B cell (primary cell): ENCODE results near the gene GTF3C5. TPM values are rescaled to one million over a fixed set of nuclear protein-coding genes. Genes with fewer than 3 reads are reported as not detected.
"Not testable (repeated sequence)": the region's sequence is repeated elsewhere in the genome, so short reads cannot be mapped to it uniquely, and the experiment has no call there.

Experiments
- ATAC-seq: fragments of 200-7000 bp; cut with Tn5 transposase; one replicate; pipeline ENCODE4 v1.10.0; 2021; ENCODE audit warnings: low read depth, mild to moderate bottlenecking, moderate number of reproducible peaks, moderate library complexity
- CTCF ChIA-PET: fragments of 350-600 bp; sonication (Branson Sonifier 250); formaldehyde crosslinking; loops from one replicate; lab custom pipeline; 2021; ENCODE audit warnings: antibody characterized with exemption, inconsistent platforms; lab: Charles Lee
- POLR2A ChIA-PET: fragments of 350-600 bp; sonication (Branson Sonifier 250); formaldehyde crosslinking; loops from one replicate; lab custom pipeline; 2021; ENCODE audit warnings: antibody characterized with exemption; lab: Charles Lee
- DNase-seq: peaks from one replicate; pipeline ENCODE4 v3.0.0; 2013
- H2AFZ ChIP-seq: 2 replicates; pipeline ENCODE4 v1.6.1; 2012; ENCODE audit warnings: mild to moderate bottlenecking, low read depth, low read length; ENCODE audit not compliant: insufficient read depth, poor library complexity, severe bottlenecking
- H3K27ac ChIP-seq, 2 donors: 1 replicate in 1 of 2; 2 replicates in 1 of 2; pipeline ENCODE4 v1.5.1; 2012 to 2013; ENCODE audit warnings: low read length in 2 of 2, mild to moderate bottlenecking in 2 of 2, moderate library complexity in 1 of 2
- H3K27me3 ChIP-seq, 4 experiments: fragments of 200-600 bp in 1 of 4; sonication (generic) in 1 of 4; replicated peaks in 1 of 4; 1 replicate in 2 of 4; 2 replicates in 2 of 4; pipeline versions ENCODE4 v1.6.1 to v1.7.0; 2013 to 2016; ENCODE audit warnings: low read length in 3 of 4, mild to moderate bottlenecking in 2 of 4, mixed read lengths in 1 of 4, moderate library complexity in 1 of 4; ENCODE audit not compliant: insufficient read depth in 4 of 4, control insufficient read depth in 3 of 4; ENCODE audit errors: control extremely low read depth in 1 of 4
- H3K36me3 ChIP-seq, 2 experiments: replicated peaks in 1 of 2; 1 replicate in 1 of 2; 2 replicates in 1 of 2; pipeline versions ENCODE4 v1.6.1 to v1.7.1; 2013; ENCODE audit warnings: low read length in 1 of 2; ENCODE audit not compliant: insufficient read depth in 2 of 2, control insufficient read depth in 1 of 2; ENCODE audit errors: control extremely low read depth in 1 of 2, extremely low read depth in 1 of 2
- H3K4me1 ChIP-seq, 2 donors: fragments of 200-600 bp in 1 of 2; sonication (generic) in 1 of 2; 1 replicate in 1 of 2; 2 replicates in 1 of 2; pipeline versions ENCODE4 v1.5.1 to v1.6.1; 2013 to 2017; ENCODE audit warnings: low read length in 2 of 2; ENCODE audit not compliant: control insufficient read depth in 2 of 2, insufficient read depth in 2 of 2
- H3K4me2 ChIP-seq: replicated peaks from 2 replicates; pipeline ENCODE3; 2012; ENCODE audit warnings: mild to moderate bottlenecking, low read depth, low read length; ENCODE audit not compliant: poor library complexity, severe bottlenecking
- H3K4me3 ChIP-seq, 5 experiments: fragments of 200-600 bp in 1 of 5; sonication (generic) in 1 of 5; 1 replicate in 3 of 5; 2 replicates in 2 of 5; pipeline versions ENCODE4 v1.5.1 to v1.7.0; 2011 to 2016; ENCODE audit warnings: low read length in 4 of 5, mild to moderate bottlenecking in 4 of 5, low read depth in 2 of 5, control low read depth in 1 of 5, moderate library complexity in 1 of 5; ENCODE audit not compliant: insufficient read depth in 1 of 5; ENCODE audit errors: control extremely low read depth in 1 of 5, extremely low read depth in 1 of 5
- H3K79me2 ChIP-seq: fragments of 200-600 bp; sonication (generic); one replicate; pipeline ENCODE4 v1.6.0; 2016; ENCODE audit warnings: low read length; ENCODE audit not compliant: control insufficient read depth, insufficient read depth
- H3K9ac ChIP-seq: fragments of 200-600 bp; sonication (generic); 2 replicates; pipeline ENCODE4 v1.6.1; 2017; ENCODE audit warnings: mild to moderate bottlenecking, low read length, moderate library complexity
- H3K9me3 ChIP-seq, 3 donors: one replicate each; pipeline versions ENCODE4 v1.6.1 to v1.7.1; 2013; ENCODE audit warnings: low read length in 2 of 3; ENCODE audit not compliant: control insufficient read depth in 2 of 3, insufficient read depth in 1 of 3; ENCODE audit errors: control extremely low read depth in 1 of 3
- H4K20me1 ChIP-seq: 2 replicates; pipeline ENCODE4 v1.6.0; 2012; ENCODE audit warnings: mild to moderate bottlenecking, low read length; ENCODE audit not compliant: insufficient read depth, control insufficient read depth, poor library complexity, severe bottlenecking
- H3K27ac Mint-ChIP-seq: one replicate; pipeline ENCODE4 v1.8.0; 2021; ENCODE audit warnings: mixed read lengths
- H3K27me3 Mint-ChIP-seq: one replicate; pipeline ENCODE4 v1.8.0; 2021; ENCODE audit warnings: mixed read lengths
- H3K4me1 Mint-ChIP-seq: one replicate; pipeline ENCODE4 v1.8.0; 2021; ENCODE audit warnings: mixed read lengths
- H3K4me3 Mint-ChIP-seq: one replicate; pipeline ENCODE4 v1.8.0; 2021; ENCODE audit warnings: mixed read lengths
- H3K9me3 Mint-ChIP-seq: one replicate; pipeline ENCODE4 v1.8.0; 2022; ENCODE audit warnings: mixed read lengths; ENCODE audit not compliant: insufficient read depth
- CTCF ChIP-seq: fragments of 200-600 bp; IDR thresholded peaks from one replicate; pipeline ENCODE4 v1.8.0; 2022; ENCODE audit warnings: antibody characterized with exemption, mild to moderate bottlenecking
- EZH2 ChIP-seq: IDR thresholded peaks from 2 replicates; pipeline ENCODE4 v1.6.1; 2012; ENCODE audit warnings: borderline replicate concordance, low read depth, mild to moderate bottlenecking, moderate library complexity, low read length; ENCODE audit not compliant: insufficient read depth, poor library complexity, severe bottlenecking
- WGBS: methylation state at CpG from one replicate; pipeline ENCODE4 v1.1.5; 2013; ENCODE audit warnings: missing lambda C conversion rate; ENCODE audit not compliant: insufficient coverage; 5-methylcytosine and 5-hydroxymethylcytosine counted together
- intact Hi-C: fragments of 100-400 bp; cut with micrococcal nuclease; formaldehyde crosslinking; loops from one replicate; pipeline ENCODE4 v1.10.0; 2022
- polyA plus RNA-seq: library from polyadenylated mRNA; depleted of rRNA; stranded (reverse); fragments of >200 nt; gene quantifications from 2 replicates; pipeline ENCODE4 v1.2.3, GENCODE V29; 2012
- total RNA-seq, 2 donors: library from RNA; stranded (reverse); fragments of 120-200 nt in 1 of 2; gene quantifications; 1 replicate in 1 of 2; 2 replicates in 1 of 2; pipeline versions ENCODE4 v1.2.3 to v1.2.4, GENCODE V29; 2013 to 2022

Gene GTF3C5
- total and polyA plus RNA-seq, 2 donors (not counting 1 experiment from before 2014, with no cell fraction given), result 80.5 to 91.2 TPM

GRCh38 chr9:133060417-133060841 lies 29.6 kb downstream of the GTF3C5 start:
- H3K27me3 ChIP-seq, result no peaks in the 10 kb centered on the region
- DNase-seq (no peak), ATAC-seq (no peak)
- no CpG with 5 or more reads among the region's 6 CpGs for WGBS
- Mint-ChIP-seq H3K27ac (no peak overlapping the region), H3K27me3 (no peaks in the 10 kb centered on the region), H3K9me3 (no peaks in the 10 kb centered on the region), H3K4me3 (no peak overlapping the region), H3K4me1 (peaks cover 19% of the 10 kb centered on the region)
- no peak overlapping the region for H3K4me2 ChIP-seq
- H3K9ac ChIP-seq, result no peak overlapping the region
- no peak overlapping the region for H2AFZ ChIP-seq
- no peaks in the 10 kb centered on the region for H3K79me2 ChIP-seq
- H3K9me3 ChIP-seq, result no peaks in the 10 kb centered on the region
- no peak for TF ChIP-seq EZH2
- TF ChIP-seq CTCF, result no peak
- H4K20me1 ChIP-seq, result no peaks in the 10 kb centered on the region
- H3K36me3 ChIP-seq, result peaks cover 0 to 11% of the 10 kb centered on the region in 2 experiments
- CTCF ChIA-PET, result no interaction called here
- POLR2A ChIA-PET, result interaction anchor here (0.7 kb wide), 1 partner anchor 1229 kb away, joined by 8 read pairs; no protein-coding TSS in a partner anchor
- no peak overlapping the region for H3K27ac ChIP-seq
- peaks cover 9 to 28% of the 10 kb centered on the region in 2 donors for H3K4me1 ChIP-seq
- H3K4me3 ChIP-seq, result no peak overlapping the region
- intact Hi-C loops, result no loop called here

GRCh38 chr9:133061019-133061763 lies 30.4 kb downstream of the GTF3C5 start:
- H3K9ac ChIP-seq, H3K4me2 ChIP-seq, H3K27ac ChIP-seq, CTCF ChIA-PET, POLR2A ChIA-PET, H2AFZ ChIP-seq, DNase-seq, H3K27me3 Mint-ChIP-seq, H4K20me1 ChIP-seq, H3K4me3 Mint-ChIP-seq, H3K79me2 ChIP-seq, H3K9me3 Mint-ChIP-seq, H3K27ac Mint-ChIP-seq, intact Hi-C loops, H3K36me3 ChIP-seq, H3K4me3 ChIP-seq, H3K27me3 ChIP-seq, ATAC-seq, H3K9me3 ChIP-seq: not testable (repeated sequence)
- H3K4me1 ChIP-seq, result peaks cover 9 to 28% of the 10 kb centered on the region in 2 donors
- H3K4me1 Mint-ChIP-seq, result peaks cover 19% of the 10 kb centered on the region
- WGBS, result 50% methylated on average over 14 of the region's 14 CpGs

GRCh38 chr9:133061764-133062145 lies 31.0 kb downstream of the GTF3C5 start, which contains the start of gene CEL:
Gene CEL, plus strand, starts transcription at chr9:133061981. Its CDS starts 22 bp downstream, at chr9:133062003.
- H3K27me3 Mint-ChIP-seq, H3K4me3 ChIP-seq, H3K27ac Mint-ChIP-seq, H3K27me3 ChIP-seq, CTCF ChIA-PET, POLR2A ChIA-PET, H3K79me2 ChIP-seq, H3K9ac ChIP-seq, H2AFZ ChIP-seq, H3K27ac ChIP-seq, DNase-seq, intact Hi-C loops, H4K20me1 ChIP-seq, H3K4me3 Mint-ChIP-seq, ATAC-seq, H3K4me2 ChIP-seq, H3K9me3 Mint-ChIP-seq, H3K9me3 ChIP-seq, H3K36me3 ChIP-seq: not testable (repeated sequence)
- no CpG with 5 or more reads among the region's 9 CpGs for WGBS
- peaks cover 9 to 26% of the 10 kb centered on the region in 2 donors for H3K4me1 ChIP-seq
- peaks cover 18% of the 10 kb centered on the region for H3K4me1 Mint-ChIP-seq
